Heart right ventricle (tissue), 16 donors: ENCODE measurements around the gene PVALEF. TPM values are rescaled to one million over a fixed set of nuclear protein-coding genes. Genes with fewer than 3 reads are reported as not detected.

Source experiments
- ATAC-seq, 8 donors: fragments of 200-7000 bp; cut with Tn5 transposase; one replicate each; pipeline ENCODE4 v1.9.1; 2020; ENCODE audit warnings: mild to moderate bottlenecking in 8 of 8, moderate library complexity in 8 of 8, moderate number of reproducible peaks in 1 of 8
- DNase-seq, 2 donors: peaks; one replicate each; pipeline ENCODE4 v3.0.0-alpha.2; 2020
- H3K27ac ChIP-seq, 10 donors: fragments of 200-600 bp; sonication (generic) in 2 of 10; one replicate each; pipeline versions ENCODE4 v1.5.0 to v1.8.0; 2020 to 2022; ENCODE audit warnings: mild to moderate bottlenecking in 3 of 10
- H3K27me3 ChIP-seq, 7 donors: fragments of 200-600 bp; one replicate each; pipeline ENCODE4 v1.8.0; 2021 to 2022; ENCODE audit warnings: mild to moderate bottlenecking in 2 of 7
- H3K36me3 ChIP-seq, 9 donors: fragments of 200-600 bp; sonication (generic) in 1 of 9; one replicate each; pipeline versions ENCODE4 v1.5.0 to v1.8.0; 2020 to 2022; ENCODE audit warnings: mild to moderate bottlenecking in 2 of 9
- H3K4me1 ChIP-seq, 9 donors: fragments of 200-600 bp; sonication (generic) in 1 of 9; one replicate each; pipeline versions ENCODE4 v1.5.0 to v1.8.0; 2020 to 2022; ENCODE audit warnings: mild to moderate bottlenecking in 4 of 9
- H3K4me3 ChIP-seq, 10 donors: fragments of 200-600 bp; sonication (generic) in 2 of 10; one replicate each; pipeline versions ENCODE4 v1.5.0 to v1.8.0; 2020 to 2022; ENCODE audit warnings: mild to moderate bottlenecking in 7 of 10, moderate library complexity in 2 of 10
- H3K9me3 ChIP-seq, 11 donors: fragments of 200-600 bp in 10 of 11; sonication (generic) in 2 of 11; one replicate each; pipeline versions ENCODE4 v1.5.0 to v1.8.0; 2013 to 2022; ENCODE audit warnings: mild to moderate bottlenecking in 2 of 11, control low read depth in 1 of 11, moderate library complexity in 1 of 11
- CTCF ChIP-seq, 9 donors: fragments of 200-600 bp; sonication (generic) in 2 of 9; IDR thresholded peaks; one replicate each; pipeline versions ENCODE4 v1.5.0 to v1.8.0; 2021 to 2022; ENCODE audit warnings: antibody characterized with exemption in 9 of 9, mild to moderate bottlenecking in 5 of 9, moderate library complexity in 1 of 9
- WGBS, 2 donors: extraction: QIAGEN DNeasy Blood & Tissue Kit; methylation state at CpG; one replicate each; pipeline ENCODE4 v1.1.7; 2013; ENCODE audit warnings: inconsistent platforms in 1 of 2; 5-methylcytosine and 5-hydroxymethylcytosine counted together
- intact Hi-C, 10 donors: fragments of 100-400 bp; cut with DNase I; formaldehyde crosslinking; loops; one replicate each; pipeline versions ENCODE4 v1.11.1 to v1.14.2; 2022
- polyA plus RNA-seq, 2 donors: library from polyadenylated mRNA; stranded (reverse); fragments of 200-250 nt; gene quantifications; one replicate each; pipeline ENCODE4 v1.2.3, GENCODE V29; 2013
- total RNA-seq, 10 donors: library from RNA; stranded (reverse); fragmentation: NEBNext Ultra II Directional in 3 of 10; extraction: Animal tissue kit (Norgen Biotek cat#: 25700) in 3 of 10; gene quantifications; one replicate each; pipeline versions ENCODE4 v1.2.1 to v1.2.4, GENCODE V29; 2021 to 2023
- donor health status: Arrhythmogenic right ventricular cardiomyopathy.
- donor health status: ischemic (EF 13 %, LVEDD 7.1; RV severe dilation, severe dysfunction).
- donor health status: healthy with polysubstance abuse.
- donor health status: DM: no; HTN: yes; CAD: no.
- donor health status: DM: no; HTN: no; CAD: no.
- donor health status: ischemic (EF 25% LVEDD 6.9; RV normal size, moderate dysfunction).
- donor health status: ischemic (EF 25% LVEDD 5.7; RV mildly dilated, moderate dysfunction).
- donor health status: healthy.
- donor health status: DM: yes; HTN: yes; CAD: no.
- donor health status: Ischemic cardiomyopathy.
- donor health status: ischemic (EF 35%, LVEDD 5.7; RV mildly dilated, moderate dysfunction).
- donor health status: nonischemic (EF 11% LVEDD 7.7; RV severe dilation, severe dysfunction).
- donor health status: DM: yes; HTN: yes; CAD: no.
- donor health status: PGD.
- donor health status: ischemic (EF 29% LVEDD 5.4; RV normal size, mild dysfunction).
- donor health status: nonischemic (EF 23%, LVEDD 6.1; RV moderate dilation, normal function).

The PVALEF gene
- total and polyA plus RNA-seq, 12 donors = not detected

GRCh38 chr17:81208651-81209050 is 43.3 kb downstream of the PVALEF start:
- no peaks in the 10 kb centered on the region for H3K9me3 ChIP-seq
- H3K27ac ChIP-seq = no peak overlapping the region
- H3K4me1 ChIP-seq = peaks cover 0 to 9% (median 0%) of the 10 kb centered on the region in 9 donors
- H3K36me3 ChIP-seq = peaks cover 0 to 26% (median 0%) of the 10 kb centered on the region in 9 donors
- no peak for TF ChIP-seq CTCF (IDR thresholded peaks at IDR 0.05)
- H3K27me3 ChIP-seq = no peaks in the 10 kb centered on the region
- intact Hi-C loops = loop anchor here in 1 of 10 donors (10.0 kb wide), 1 partner anchor 194 kb away; no protein-coding TSS in a partner anchor
- 95 to 96% methylated on average over 10 of the region's 10 CpGs for WGBS, 2 donors
- DNase-seq = no peak
- ATAC-seq = peak in 1 of 8 donors; percentile 10
- no peak overlapping the region for H3K4me3 ChIP-seq

GRCh38 chr17:81209141-81209540 is 43.8 kb downstream of the PVALEF start:
- intact Hi-C loops = loop anchor here in 1 of 10 donors (10.0 kb wide), 1 partner anchor 194 kb away; no protein-coding TSS in a partner anchor
- WGBS, 2 donors = 97% methylated on average over 16 of the region's 16 CpGs

GRCh38 chr17:81210466-81210865 is 45.2 kb downstream of the PVALEF start:
- no peaks in the 10 kb centered on the region for H3K9me3 ChIP-seq
- DNase-seq = no peak
- WGBS, 2 donors = 76 to 85% methylated on average over 10 of the region's 10 CpGs
- intact Hi-C loops = no loop called here
- H3K27ac ChIP-seq = no peak overlapping the region
- H3K4me1 ChIP-seq = peaks cover 0 to 9% (median 0%) of the 10 kb centered on the region in 9 donors
- H3K4me3 ChIP-seq = no peak overlapping the region
- no peak for TF ChIP-seq CTCF (IDR thresholded peaks at IDR 0.05)
- peaks cover 0 to 23% (median 0%) of the 10 kb centered on the region in 9 donors for H3K36me3 ChIP-seq
- peak in 2 of 8 donors; percentile 22 to 47 for ATAC-seq
- no peaks in the 10 kb centered on the region for H3K27me3 ChIP-seq

More at GRCh38 chr17:81209141-81209540, 43.8 kb downstream of the PVALEF start:
- DNase-seq (no peak), ATAC-seq (no peak)
- Histone ChIP-seq H3K36me3 (peaks cover 0 to 23% (median 0%) of the 10 kb centered on the region in 9 donors), H3K4me1 (peaks cover 0 to 9% (median 0%) of the 10 kb centered on the region in 9 donors), H3K4me3 (no peak overlapping the region), H3K9me3 (no peaks in the 10 kb centered on the region), H3K27me3 (no peaks in the 10 kb centered on the region), H3K27ac (no peak overlapping the region)
- TF ChIP-seq CTCF (IDR thresholded peaks at IDR 0.05) = no peak

GRCh38 chr17:81210868-81211267 is 45.6 kb downstream of the PVALEF start:
- WGBS, 2 donors = 64 to 67% methylated on average over 14 of the region's 14 CpGs
- H3K27me3 ChIP-seq = no peaks in the 10 kb centered on the region
- DNase-seq (no peak), ATAC-seq (peak in 6 of 8 donors; percentile 16 to 56 (median 35))
- H3K4me1 ChIP-seq = peaks cover 0 to 9% (median 0%) of the 10 kb centered on the region in 9 donors
- no peak for TF ChIP-seq CTCF (IDR thresholded peaks at IDR 0.05)
- H3K36me3 ChIP-seq = peaks cover 0 to 20% (median 0%) of the 10 kb centered on the region in 9 donors
- peak overlapping the region in 1 of 10 donors; percentile 5 for H3K27ac ChIP-seq
- H3K9me3 ChIP-seq = no peaks in the 10 kb centered on the region
- intact Hi-C loops = no loop called here
- no peak overlapping the region for H3K4me3 ChIP-seq
